Measurements from ENCODE around the gene STT3A. TPM values are rescaled to one million over a fixed set of nuclear protein-coding genes. Genes with fewer than 3 reads are reported as not detected.

STT3A gene
- total and polyA plus RNA-seq, 2 of the 13 experiments (the other 11 are each of a cell fraction or from before 2014, with no cell fraction given): 229 to 319 TPM

- no peak overlapping the region for H2AFZ ChIP-seq (ENCODE audit: low read length)
- CTCF ChIA-PET (ENCODE audit: low intra/inter-chr PET ratio, low total read pairs): no interaction called here
- no peaks in the 10 kb centered on the region; a peak in 1 of 5 replicates for H3K27me3 ChIP-seq (ENCODE audit: control insufficient read depth in 1 of 2, insufficient read depth in 2 of 2, low read length in 2 of 2)
- peaks cover 7% of the 10 kb centered on the region for H3K79me2 ChIP-seq (ENCODE audit: insufficient read depth, low read length)
- POLR2A ChIA-PET: interaction anchor here (1.7 kb wide), 1 partner anchor 28 kb away, joined by 3 read pairs; no protein-coding TSS in a partner anchor
- H3K4me2 ChIP-seq (ENCODE audit: low read depth, low read length): no peak overlapping the region
- intact Hi-C loops (cut with micrococcal nuclease; ENCODE audit: unreplicated experiment): no loop called here
- DNase-seq (ENCODE audit: low spot score) (no peak), ATAC-seq (no peak), FAIRE-seq (no peak)
- peak; percentile 41; the same call in 1 of the 2 replicates for TF ChIP-seq CEBPB (IDR thresholded peaks at IDR 0.05; ENCODE audit: borderline replicate concordance, low read depth, low read length)
- no peak for TF ChIP-seq NFKB2 (CRISPR knock-in tag; IDR thresholded peaks at IDR 0.05; ENCODE audit: borderline replicate concordance)
- no peak for TF ChIP-seq DNMT3B (CRISPR knock-in tag; conservative IDR thresholded peaks at IDR 0.05)
- TF ChIP-seq HOXA3 (CRISPR knock-in tag; IDR thresholded peaks at IDR 0.05): no peak
- TF ChIP-seq TGIF2 (CRISPR knock-in tag; IDR thresholded peaks at IDR 0.05): no peak
- TF ChIP-seq ATF6 (CRISPR knock-in tag; conservative IDR thresholded peaks at IDR 0.05): no peak
- TF ChIP-seq POGK (CRISPR knock-in tag; conservative IDR thresholded peaks at IDR 0.05): no peak
- no TSS peak for BruUV-seq (replicated peaks)
- H4K20me1 ChIP-seq (ENCODE audit: insufficient read depth, low read length): no peaks in the 10 kb centered on the region
- 97% methylated on average over 2 of the region's 2 CpGs for WGBS (ENCODE audit: low lambda C conversion rate)
- no peak overlapping the region for H3K4me3 ChIP-seq (replicated peaks in 1 of 3; ENCODE audit: insufficient read depth in 1 of 3, low read depth in 2 of 3, low read length in 3 of 3)
- H3K4me1 ChIP-seq (ENCODE audit: insufficient read depth, low read length): peaks cover 9% of the 10 kb centered on the region
- in situ Hi-C loops (cut with HindIII; ENCODE audit: extremely low pct_ligation_motif_present, low pct_unique_long_range_greater_than_20kb): no loop called here
- H3K27ac ChIP-seq (ENCODE audit: extremely low read length, insufficient read depth, low read length): no peak overlapping the region
- H3K36me3 ChIP-seq (replicated peaks in 1 of 2; ENCODE audit: control insufficient read depth in 1 of 2, insufficient read depth in 2 of 2, low read length in 2 of 2): peaks cover 14 to 45% of the 10 kb centered on the region in 2 experiments
- H3K9ac ChIP-seq (ENCODE audit: insufficient read depth, low read depth, low read length): no peak overlapping the region
- H3K9me3 ChIP-seq (ENCODE audit: low read length): no peaks in the 10 kb centered on the region
These were observed 29.3 kb downstream of the STT3A start for GRCh38 chr11:125621995-125622394.
